ENCODE results near the gene E2F4.

- no peak for TF ChIP-seq YY1 (IDR thresholded peaks at IDR 0.05; ENCODE audit: insufficient read depth, insufficient read length)
- TF ChIP-seq SUZ12 (IDR thresholded peaks at IDR 0.05; ENCODE audit: extremely low read depth, insufficient read depth, insufficient read length), result no peak
Measured at GRCh38 chr16:67238806-67239470, 47.0 kb downstream of the E2F4 start.

Measured in NT2/D1 (cell line).